H1 (cell line): ENCODE results near the gene SLC27A4. TPM values are rescaled to one million over a fixed set of nuclear protein-coding genes. Genes with fewer than 3 reads are reported as not detected.
A peak's percentile ranks its signal among the peaks of the same experiment; 100 is the strongest.

ENCODE experiments used
- BACH1 ChIP-seq: IDR thresholded peaks from 2 replicates; pipeline ENCODE4 v1.6.1; 2012; ENCODE audit warnings: low read length, improper control_type of control experiment
- CBX8 ChIP-seq: fragments of 300-800, 300-1000 bp; sonication (generic); IDR thresholded peaks from 2 replicates; pipeline ENCODE4 v1.7.1; 2016; ENCODE audit warnings: low read depth, low read length, borderline replicate concordance
- CEBPB ChIP-seq: IDR thresholded peaks from 2 replicates; pipeline ENCODE4 v1.6.1; 2012; ENCODE audit warnings: low read depth, low read length
- CTCF ChIP-seq, 3 experiments: IDR thresholded peaks; 1 replicate in 2 of 3; 2 replicates in 1 of 3; pipeline versions ENCODE4 v1.5.1 to v1.6.1; 2011; ENCODE audit warnings: low read length in 3 of 3, mild to moderate bottlenecking in 3 of 3, inconsistent platforms in 2 of 3, low read depth in 1 of 3, moderate library complexity in 1 of 3; ENCODE audit not compliant: insufficient read depth in 1 of 3; ENCODE audit errors: control extremely low read depth in 1 of 3
- E2F6 ChIP-seq: IDR thresholded peaks from 2 replicates; pipeline ENCODE4 v1.6.1; 2012; ENCODE audit warnings: inconsistent platforms
- FOSL1 ChIP-seq: IDR thresholded peaks from 2 replicates; pipeline ENCODE4 v1.6.1; 2011; ENCODE audit warnings: mild to moderate bottlenecking, low read depth, low read length, moderate library complexity; ENCODE audit not compliant: insufficient read depth
- NRF1 ChIP-seq: IDR thresholded peaks from 2 replicates; pipeline ENCODE4 v1.6.1; 2011; ENCODE audit warnings: mild to moderate bottlenecking, low read depth, low read length, improper control_type of control experiment
- POLR2AphosphoS5 ChIP-seq: IDR thresholded peaks from 2 replicates; pipeline ENCODE4 v1.6.1; 2011; ENCODE audit warnings: low read depth, low read length
- POU5F1 ChIP-seq: IDR thresholded peaks from 2 replicates; pipeline ENCODE4 v1.6.1; 2011; ENCODE audit warnings: low read depth, mild to moderate bottlenecking, low read length, moderate library complexity
- RBBP5 ChIP-seq: IDR thresholded peaks from 2 replicates; pipeline ENCODE4 v1.7.1; 2012; ENCODE audit warnings: low read depth, mild to moderate bottlenecking, inconsistent platforms, low read length, moderate library complexity, borderline replicate concordance
- RFX5 ChIP-seq: IDR thresholded peaks from 2 replicates; pipeline ENCODE4 v1.6.1; 2011; ENCODE audit warnings: low read depth, low read length, improper control_type of control experiment, borderline replicate concordance
- SAP30 ChIP-seq: fragments of 300-600 bp; sonication (generic); IDR thresholded peaks from 2 replicates; pipeline ENCODE4 v1.7.1; 2012; ENCODE audit warnings: low read length, moderate library complexity, mild to moderate bottlenecking, inconsistent platforms; ENCODE audit not compliant: insufficient read depth, insufficient replicate concordance
- SIX5 ChIP-seq: IDR thresholded peaks from 2 replicates; pipeline ENCODE4 v1.6.1; 2011; ENCODE audit warnings: mild to moderate bottlenecking, low read depth, low read length
- SP4 ChIP-seq: IDR thresholded peaks from 2 replicates; pipeline ENCODE4 v1.6.1; 2012; ENCODE audit warnings: low read length, inconsistent platforms
- TAF1 ChIP-seq: IDR thresholded peaks from 2 replicates; pipeline ENCODE4 v1.6.1; 2011; ENCODE audit warnings: mild to moderate bottlenecking, low read depth, low read length
- TBP ChIP-seq: IDR thresholded peaks from 2 replicates; pipeline ENCODE4 v1.6.1; 2011; ENCODE audit warnings: low read depth, low read length, improper control_type of control experiment
- TCF12 ChIP-seq: IDR thresholded peaks from 2 replicates; pipeline ENCODE4 v1.6.1; 2011; ENCODE audit warnings: low read depth, mild to moderate bottlenecking, low read length
- USF2 ChIP-seq: IDR thresholded peaks from 2 replicates; pipeline ENCODE4 v1.6.1; 2011; ENCODE audit warnings: low read length, improper control_type of control experiment
- YY1 ChIP-seq: IDR thresholded peaks from 2 replicates; pipeline ENCODE4 v1.6.1; 2011; ENCODE audit warnings: low read depth, mild to moderate bottlenecking, low read length
- polyA plus RNA-seq, 7 experiments: library from polyadenylated mRNA; depleted of rRNA in 3 of 7; stranded (reverse) in 5 of 7; unstranded in 2 of 7; fragments of >200 nt in 5 of 7; fragments of 200-250 nt in 2 of 7; gene quantifications; 1 replicate in 5 of 7; 2 replicates in 1 of 7; 4 replicates in 1 of 7; pipeline versions ENCODE4 v1.2.1 to v1.2.3, GENCODE V29; 2011 to 2013; ENCODE audit warnings: missing spikeins in 2 of 7, mixed read lengths in 2 of 7
- total RNA-seq: library from RNA; stranded (reverse); fragmentation: NEBNext Ultra II Directional; extraction: Animal tissue kit (Norgen Biotek cat#: 25700); gene quantifications from 2 replicates; pipeline ENCODE4 v1.2.1, GENCODE V29; 2021

Gene SLC27A4
- total and polyA plus RNA-seq, 2 of the 8 experiments (the other 6 are each of a cell fraction or from before 2014, with no cell fraction given) = 14.9 to 20.5 TPM

GRCh38 chr9:128383007-128383753 is 42.9 kb downstream of the SLC27A4 start (continued):
- TF ChIP-seq RFX5 (no peak), USF2 (no peak), FOSL1 (no peak), E2F6 (no peak), POLR2AphosphoS5 (no peak), CEBPB (no peak), TAF1 (no peak), POU5F1 (peak; percentile 1; the same call in 1 of the 2 replicates), BACH1 (no peak), RBBP5 (no peak), YY1 (0 out of 2 replicates have a peak, but pooled peaks have one; percentile 11), SIX5 (no peak), CTCF (IDR thresholded peaks at IDR 0.05; ENCODE audit: control extremely low read depth in 1 of 3, insufficient read depth in 1 of 3, low read depth in 1 of 3, low read length in 3 of 3) (no peak), NRF1 (no peak), SAP30 (peak; percentile 16), CBX8 (no peak), SP4 (0 out of 2 replicates have a peak, but pooled peaks have one; percentile 41), TBP (no peak), TCF12 (peak; percentile 85)
- TF ChIP-seq, all 59 proteins: peak for 13
